ENCODE results near the gene FLACC1.
"Not testable (repeated sequence)": the region's sequence is repeated elsewhere in the genome, so short reads cannot be mapped to it uniquely, and the experiment has no call there.

FLACC1 gene, protein sequence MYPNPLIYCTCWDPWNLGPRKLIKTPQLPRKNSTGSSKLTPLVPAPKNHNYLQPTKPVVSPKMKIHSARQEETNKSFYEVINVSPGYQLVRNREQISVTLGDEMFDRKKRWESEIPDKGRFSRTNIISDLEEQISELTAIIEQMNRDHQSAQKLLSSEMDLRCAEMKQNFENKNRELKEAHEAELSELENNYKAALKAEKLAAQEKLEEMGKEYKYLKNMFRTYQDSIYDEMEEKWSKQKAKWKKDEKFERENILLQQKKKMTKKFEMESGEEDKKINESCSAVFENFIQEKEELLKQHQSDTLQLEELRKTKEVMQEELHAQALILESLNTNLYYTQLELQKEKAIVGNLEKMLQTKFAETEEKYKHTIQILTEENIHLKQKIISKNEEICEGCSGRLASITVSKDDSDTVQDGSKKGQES

DNA sequence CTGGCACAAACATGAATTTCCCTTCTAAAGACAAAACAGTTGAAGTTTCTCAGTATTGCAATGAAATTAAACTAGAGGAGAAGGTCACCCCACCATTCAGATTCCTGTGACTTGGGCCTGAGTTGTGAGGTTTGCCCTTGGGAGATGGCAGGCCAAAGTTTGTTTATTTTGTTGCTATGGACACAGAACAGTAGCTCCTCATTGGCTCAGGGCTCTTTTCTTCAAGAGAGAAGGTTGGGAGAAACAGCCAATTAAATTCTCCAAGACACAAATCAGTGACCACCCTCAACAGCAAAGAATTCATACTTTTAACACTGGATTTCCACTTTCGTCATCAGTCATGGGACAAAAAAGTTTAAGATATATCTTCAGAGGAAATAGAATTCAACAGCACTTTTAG lies at the start of gene FLACC1:
Gene FLACC1, minus strand, starts transcription at position 125 of the 400 bp plus-strand sequence. CDS start 5,941 bp downstream, outside the sequence.
- peak; percentile 87 for DNase-seq (ENCODE audit: low read depth)

DNA sequence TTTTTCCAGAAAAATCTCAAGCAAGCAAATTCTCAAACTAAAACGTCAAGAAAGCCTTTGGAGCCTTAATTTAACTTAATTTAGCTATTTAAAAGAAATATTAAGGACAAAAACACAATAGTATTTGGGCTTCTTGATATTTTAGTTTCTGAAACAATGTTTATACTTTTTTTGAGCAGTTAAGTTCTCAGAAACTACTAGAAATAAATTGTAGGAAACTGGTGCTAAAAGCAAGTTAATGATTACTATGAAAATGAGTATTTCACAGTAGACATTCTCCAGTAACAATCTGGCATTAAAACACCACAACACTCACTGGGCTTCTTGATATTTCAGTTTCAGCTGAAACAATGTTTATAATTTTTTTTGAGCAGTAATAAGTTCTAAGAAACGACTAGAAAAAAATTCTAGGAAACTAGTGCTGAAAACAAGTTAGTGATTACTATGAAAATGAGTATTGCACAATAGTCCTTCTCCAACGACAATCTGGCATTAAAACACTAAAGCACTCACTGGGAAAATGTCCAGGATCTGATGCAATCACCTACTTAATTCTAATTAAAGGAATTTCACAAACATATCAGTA lies 49.0 kb upstream of the FLACC1 start:
- DNase-seq (ENCODE audit: low read depth), result peak; percentile 94

DNA sequence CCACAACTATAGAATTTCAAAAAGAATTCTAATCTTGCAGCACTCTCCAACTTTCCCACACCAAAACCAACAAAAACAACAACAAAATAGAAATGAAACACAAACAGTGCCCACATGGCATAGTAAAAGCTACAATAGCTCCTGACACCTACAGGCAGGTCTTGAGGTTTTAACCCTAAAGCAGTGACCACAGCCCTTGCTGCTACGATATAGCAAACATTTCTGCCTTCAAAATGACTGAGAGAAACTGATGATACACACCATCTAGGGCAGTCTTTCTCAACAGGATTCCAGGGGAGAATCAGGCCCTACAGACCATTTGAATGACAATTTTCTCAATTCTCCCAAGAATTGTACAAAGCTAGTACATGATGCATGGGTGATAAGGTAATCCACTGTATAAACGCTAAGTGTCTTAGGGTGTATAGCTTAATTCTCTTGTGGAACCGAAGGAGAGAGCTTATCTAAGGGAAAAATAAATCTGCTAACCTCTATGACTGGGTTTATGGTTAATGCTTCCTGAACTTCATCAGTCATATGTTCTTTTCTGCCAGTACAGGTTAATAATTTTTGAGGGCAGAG lies 47.6 kb upstream of the FLACC1 start:
- DNase-seq (ENCODE audit: low read depth), result no peak

DNA sequence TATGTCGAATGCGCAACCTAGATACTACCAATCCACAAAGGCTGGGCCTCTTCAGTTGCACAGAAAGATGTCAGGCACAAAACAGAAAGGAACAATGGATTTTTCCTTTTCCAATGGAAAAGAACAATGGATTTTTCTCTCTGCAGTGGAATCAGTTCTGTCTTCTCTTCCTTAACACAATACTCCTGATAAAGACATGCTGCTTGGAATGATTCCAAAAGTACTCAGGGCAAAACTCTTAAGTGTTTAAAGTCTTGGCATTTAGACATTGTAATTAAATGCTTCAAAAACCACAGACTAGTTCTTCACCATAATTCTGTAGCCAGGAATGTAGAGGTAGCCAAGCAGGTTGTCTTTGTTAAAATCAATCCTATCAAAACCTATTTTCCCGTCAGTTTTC lies 46.7 kb upstream of the FLACC1 start:
- no peak for DNase-seq (ENCODE audit: low read depth)

DNA sequence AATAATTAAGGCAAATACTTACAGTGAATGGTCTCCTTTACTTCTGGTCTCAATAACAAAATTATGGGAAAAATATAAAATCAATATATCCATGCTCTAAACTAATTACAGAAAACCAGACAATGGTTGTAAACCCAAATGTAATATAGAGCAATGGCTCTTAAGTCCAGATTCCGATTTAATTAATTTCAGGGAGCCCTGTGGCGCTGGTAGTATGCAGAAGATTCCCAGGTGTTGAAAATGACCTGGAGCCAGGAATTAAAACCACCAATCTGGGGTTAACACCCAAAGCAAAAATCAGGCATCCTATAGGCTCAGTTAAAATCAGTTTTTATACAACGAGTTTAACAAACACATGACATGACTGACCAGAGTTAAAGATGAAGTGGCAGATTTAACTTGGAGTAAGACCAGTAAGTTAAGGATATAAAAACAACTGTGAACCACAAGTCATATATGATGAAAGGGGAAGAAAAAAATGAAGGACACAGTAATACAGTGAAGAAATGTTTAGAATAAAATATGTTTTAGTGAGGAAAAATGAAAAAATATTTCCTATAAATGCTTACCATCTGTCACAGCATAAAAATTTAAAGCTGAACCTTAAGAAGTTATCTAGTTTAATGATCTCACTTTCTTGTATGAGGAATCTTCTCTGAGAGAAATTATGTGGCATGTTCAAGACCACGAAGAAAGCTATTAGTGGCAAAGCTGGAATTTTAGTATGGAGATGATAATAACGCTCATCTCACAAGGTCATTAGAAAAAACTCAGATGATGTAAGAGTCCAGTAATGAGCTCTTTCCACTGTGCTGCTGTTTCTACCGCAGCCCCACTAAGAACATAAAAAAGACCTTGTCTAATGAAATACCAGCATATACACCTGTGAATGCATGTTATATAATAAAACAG lies 45.8 kb upstream of the FLACC1 start:
- no peak for DNase-seq (ENCODE audit: low read depth)

DNA sequence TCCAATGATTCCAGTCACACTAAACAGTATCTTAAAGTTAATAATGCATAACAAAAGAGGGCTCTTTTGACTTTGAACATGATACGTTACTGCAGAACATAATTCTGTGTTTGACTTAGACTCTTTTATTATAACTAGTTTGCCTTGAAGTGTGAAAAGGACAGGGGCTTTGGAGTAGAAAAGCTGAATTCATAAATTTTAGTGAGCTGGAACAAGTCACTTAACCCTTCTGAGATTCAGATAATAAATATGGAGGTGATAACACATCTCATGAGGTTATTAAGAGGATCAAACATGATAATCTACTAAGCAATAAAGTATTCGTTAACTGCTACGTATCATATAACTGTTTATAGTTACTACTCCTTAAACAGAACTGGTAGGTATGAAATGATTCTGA lies 44.7 kb upstream of the FLACC1 start:
- DNase-seq (ENCODE audit: low read depth), result no peak

DNA sequence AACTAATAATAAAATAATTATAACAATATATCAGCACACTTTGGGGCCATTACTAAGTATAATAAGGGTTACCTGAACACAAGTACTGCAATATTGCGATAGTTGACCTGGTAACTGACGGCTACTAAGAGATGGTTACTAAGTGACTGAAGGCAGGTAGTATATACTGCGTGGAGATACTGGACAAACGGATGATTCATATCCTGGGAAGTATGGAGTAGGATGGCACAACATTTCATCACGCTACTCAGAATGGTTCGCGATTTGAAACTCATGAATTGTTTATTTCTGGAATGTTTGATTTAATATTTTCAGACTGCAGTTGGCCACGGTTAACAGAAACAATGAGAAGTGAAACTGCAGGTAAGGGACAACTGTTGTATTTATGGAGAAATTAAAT lies 39.5 kb upstream of the FLACC1 start:
- DNase-seq (ENCODE audit: low read depth), result no peak

DNA sequence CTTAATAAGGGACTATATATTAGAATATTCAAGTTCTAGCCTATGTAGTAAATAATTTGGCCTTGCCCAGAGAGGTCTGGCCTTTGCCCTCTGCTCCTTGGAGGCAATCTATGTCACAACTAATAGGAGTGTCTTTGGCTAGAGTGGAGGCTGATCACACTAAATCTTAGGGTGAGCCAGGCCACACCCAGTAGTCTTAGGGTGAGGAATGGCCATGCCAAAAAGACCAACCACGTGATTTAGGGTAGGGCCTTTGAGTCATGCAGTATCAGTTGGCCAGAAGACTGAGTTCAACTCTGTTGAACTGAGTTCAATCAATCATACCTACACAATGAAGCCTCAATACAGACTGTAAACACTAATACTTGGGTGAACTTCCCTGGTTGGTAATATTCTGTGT lies 26.0 kb upstream of the FLACC1 start:
- no peak for DNase-seq (ENCODE audit: low read depth)

DNA sequence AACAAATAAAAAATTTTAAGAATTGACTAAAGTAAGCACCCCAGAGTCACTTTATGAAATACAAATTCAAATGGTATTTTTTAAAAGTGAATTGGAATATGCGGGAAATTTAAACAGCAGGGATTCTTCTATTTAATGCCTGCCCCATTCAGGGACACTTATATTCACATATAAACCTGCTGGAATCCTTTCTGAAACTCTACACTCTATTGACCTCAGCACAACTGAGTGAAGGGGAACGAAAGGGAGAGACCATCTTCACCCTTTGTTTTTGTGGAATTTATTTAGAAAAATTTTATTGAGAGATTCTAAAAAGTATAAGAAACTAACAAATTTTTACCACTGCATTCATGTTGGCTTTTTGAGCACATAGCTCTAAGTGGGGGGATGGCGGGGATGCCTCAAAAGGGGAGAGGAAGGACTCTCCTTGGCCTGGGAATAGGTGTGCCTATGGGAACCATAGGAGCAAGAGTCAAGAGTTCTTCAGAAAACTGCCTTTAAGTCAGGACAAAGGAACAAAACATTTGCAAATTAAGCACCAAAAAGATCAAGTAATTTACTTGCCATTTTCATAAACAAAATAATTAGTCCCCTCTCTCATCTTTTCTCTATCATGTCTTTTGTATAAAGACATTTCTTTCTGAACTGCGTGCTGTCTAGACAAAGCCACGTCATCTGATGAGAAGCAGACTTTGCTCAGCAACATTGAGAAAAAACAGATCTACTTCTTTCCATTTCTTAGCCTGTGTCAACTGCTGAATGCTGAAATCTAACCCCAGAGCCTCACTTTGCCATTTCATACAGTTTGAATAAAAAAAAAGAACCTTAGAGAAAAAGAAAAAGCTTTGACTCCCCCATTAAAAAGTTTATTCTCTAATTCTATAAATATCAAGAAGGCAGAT lies 21.6 kb upstream of the FLACC1 start:
- peak; percentile 6 for DNase-seq (ENCODE audit: low read depth)

DNA sequence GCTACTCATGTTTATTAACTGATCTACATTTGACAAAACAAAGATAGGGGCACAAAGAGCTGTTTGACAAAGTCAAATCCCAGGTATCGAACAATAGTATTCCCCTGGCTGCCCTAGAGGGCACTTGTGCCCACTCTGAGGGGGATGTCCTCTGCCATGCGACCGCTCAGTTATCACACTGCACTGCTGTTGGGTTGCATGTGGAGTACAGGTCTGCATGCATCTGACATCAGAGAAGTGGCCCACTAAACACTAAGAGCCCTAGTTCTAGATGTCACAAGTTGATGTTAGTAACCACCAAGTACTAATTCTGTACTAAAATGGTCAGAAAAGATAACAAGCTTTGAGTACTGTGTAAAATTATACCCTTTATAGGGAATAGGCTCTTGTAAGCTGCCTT lies 20.1 kb upstream of the FLACC1 start:
- no peak for DNase-seq (ENCODE audit: low read depth)

DNA sequence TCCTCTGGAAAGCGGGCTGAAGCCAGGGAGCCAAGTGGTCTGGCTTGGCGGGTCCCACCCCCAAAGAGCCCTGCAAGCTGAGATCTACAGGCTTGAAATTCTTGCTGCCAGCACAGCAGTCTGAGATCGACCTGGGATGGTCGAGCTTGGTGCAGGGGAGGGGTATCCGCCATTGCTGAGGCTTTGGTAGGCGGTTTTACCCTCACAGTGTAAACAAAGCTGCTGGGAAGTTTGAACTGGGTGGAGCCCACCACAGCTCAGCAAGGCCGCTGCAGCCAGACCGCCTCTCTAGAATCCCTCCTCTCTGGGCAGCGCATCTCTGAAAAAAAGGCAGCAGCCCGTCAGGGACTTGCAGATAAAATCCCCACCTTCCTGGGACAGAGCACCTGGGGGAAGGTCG lies 12.6 kb upstream of the FLACC1 start:
- DNase-seq (ENCODE audit: low read depth), result no peak

DNA sequence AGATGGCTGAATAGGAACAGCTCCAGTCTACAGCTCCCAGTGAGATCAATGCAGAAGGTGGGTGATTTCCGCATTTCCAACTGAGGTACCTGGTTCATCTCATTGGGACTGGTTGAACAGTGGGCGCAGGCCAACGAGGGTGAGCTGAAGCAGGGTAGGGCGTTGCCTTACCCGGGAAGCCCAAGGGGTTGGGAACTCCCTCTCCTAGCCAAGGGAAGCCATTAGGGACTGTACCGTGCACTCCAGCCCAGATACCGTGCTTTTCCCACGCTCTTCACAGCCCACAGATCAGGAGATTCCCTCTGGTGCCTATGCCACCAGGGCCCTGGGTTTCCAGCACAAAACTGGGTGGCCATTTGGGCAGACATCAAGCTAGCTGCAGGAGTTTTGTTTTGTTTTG lies 12.2 kb upstream of the FLACC1 start:
- not testable (repeated sequence) for DNase-seq (ENCODE audit: low read depth)

DNA sequence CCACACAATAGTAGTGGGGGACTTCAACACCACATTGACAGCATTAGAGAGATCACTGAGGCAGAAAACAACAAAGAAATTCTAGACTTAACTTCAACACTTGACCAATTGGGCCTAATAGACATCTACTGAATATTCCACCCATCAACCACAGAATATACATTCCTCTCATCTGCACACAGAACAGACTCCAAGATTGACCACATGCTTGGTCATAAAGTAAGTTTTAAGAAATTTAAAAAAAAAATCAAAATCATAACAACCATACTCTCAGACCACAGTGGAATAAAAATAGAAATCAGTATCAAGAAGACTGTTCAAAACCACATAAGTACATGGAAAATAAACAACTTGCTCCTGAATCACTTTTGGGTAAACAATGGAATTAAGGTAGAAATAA lies 9.0 kb upstream of the FLACC1 start:
- no peak for DNase-seq (ENCODE audit: low read depth)

DNA sequence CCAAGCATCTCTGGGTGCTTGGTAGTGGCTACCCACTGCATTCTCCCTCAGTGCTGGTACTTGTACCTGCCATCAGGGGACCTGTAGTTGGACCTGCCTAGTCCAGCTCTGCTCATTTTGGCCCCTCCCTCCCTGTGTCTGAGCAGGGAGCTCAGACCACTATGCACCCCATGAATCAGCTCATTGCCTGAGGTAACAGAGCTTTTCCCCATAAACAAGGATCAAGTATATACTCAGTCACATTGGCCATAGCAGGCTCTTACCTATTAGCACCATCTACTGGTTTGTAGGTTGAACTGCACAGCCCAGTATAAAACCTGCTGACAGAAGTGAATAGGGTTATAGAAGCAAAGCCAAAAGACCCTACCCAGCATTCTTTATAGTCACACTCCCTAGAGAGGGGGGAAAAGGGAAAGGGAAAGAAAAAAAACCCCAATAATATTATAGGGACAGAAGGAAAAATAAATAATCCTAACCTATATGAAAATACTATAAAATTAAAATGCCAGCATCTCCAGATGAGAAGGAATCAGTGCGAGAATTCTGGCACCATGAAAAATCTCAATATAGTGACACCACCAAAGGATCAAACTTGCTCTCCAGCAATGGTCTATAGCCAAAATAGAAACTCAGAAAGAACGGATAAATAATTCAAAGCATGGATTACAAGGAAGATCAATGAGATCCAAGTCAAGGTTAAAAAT lies 6.9 kb upstream of the FLACC1 start:
- DNase-seq (ENCODE audit: low read depth), result peak; percentile 52

DNA sequence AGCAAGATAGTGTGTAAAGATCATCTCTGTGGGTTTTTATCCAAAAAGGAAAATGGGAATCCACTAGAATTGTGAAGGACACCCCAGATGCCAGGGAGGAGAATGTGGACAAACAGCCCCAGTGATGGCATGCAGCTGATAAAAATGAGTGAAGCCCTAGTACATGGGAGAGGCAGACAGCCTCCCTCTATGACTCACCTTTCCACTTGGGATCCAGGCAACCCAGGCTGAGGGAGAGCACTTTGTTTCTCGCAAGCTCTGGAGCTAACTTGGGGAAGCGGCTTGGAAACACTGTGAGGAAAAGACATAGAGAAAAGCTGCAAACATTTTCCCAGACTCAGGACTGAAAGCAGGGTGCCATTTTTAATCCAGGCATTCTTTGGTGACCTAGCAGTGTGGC lies 5.3 kb upstream of the FLACC1 start:
- no peak for DNase-seq (ENCODE audit: low read depth)

DNA sequence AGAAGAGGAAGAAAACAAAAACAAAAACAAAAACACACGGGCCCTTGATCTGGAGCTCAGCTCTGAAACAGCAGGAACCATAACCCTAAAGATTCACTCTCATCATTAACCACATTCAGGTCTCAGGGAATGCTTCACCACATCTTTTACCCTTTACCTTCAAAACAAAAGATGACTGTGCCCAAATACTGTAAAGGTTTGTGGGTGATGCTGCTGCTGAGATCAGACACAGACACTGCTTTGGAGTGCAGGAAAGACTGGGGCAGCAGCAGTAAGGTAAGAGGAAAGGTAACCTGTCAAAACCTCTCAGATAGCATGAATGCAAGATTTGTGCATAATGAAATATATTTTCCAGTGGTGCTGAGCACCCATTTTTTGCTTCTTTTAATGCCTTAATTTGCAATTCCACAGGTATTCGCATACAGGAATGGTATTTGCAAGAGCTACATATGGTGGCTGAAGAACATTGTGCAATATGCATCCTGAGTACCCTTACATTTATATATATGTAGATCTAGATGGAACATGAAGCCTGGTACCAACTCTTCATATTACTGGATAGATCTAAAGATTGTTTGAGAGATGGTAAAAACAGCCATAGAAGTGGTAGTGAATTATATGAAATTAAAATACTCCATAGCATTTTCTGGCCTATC lies 4.1 kb upstream of the FLACC1 start:
- no peak for DNase-seq (ENCODE audit: low read depth)

DNA sequence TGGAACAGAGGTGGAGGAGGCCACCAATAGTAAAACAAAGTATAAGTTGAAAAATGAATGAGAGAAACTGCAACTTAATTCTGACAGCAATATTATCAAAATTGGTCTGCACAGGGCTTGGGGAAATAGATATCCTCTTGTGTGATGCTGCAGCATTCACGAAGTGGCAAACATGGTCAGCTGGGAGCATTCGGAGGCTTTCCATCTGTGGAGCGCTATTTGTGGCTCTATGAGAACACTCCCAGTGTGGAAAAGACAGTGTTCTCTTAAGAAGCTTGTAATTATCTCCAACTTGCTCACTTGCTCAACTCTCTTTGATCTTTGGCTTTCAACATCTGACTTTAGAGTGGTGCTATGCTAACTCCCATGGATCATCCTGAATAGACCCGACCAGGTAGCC lies 3.1 kb upstream of the FLACC1 start:
- no peak for DNase-seq (ENCODE audit: low read depth)

DNA sequence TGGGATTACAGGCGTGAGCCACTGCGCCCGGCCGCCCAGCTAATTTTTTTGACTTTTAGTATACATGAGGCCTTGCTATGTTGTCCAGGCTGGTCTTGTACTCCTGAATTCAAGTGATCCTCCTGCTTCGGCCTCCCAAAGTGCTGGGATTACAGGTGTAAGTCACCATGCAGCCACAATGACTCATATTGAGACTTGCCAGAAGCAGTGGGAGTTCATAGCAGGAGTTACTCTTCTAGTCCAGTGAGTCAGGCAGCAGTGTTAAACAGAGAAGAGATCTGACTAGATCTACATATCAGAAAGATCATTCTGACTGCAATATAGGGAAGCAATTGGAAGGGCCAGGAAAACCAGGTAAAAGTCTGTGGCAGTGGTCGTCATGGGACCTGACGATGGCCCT lies 1.5 kb upstream of the FLACC1 start:
- peak; percentile 58 for DNase-seq (ENCODE audit: low read depth)

DNA sequence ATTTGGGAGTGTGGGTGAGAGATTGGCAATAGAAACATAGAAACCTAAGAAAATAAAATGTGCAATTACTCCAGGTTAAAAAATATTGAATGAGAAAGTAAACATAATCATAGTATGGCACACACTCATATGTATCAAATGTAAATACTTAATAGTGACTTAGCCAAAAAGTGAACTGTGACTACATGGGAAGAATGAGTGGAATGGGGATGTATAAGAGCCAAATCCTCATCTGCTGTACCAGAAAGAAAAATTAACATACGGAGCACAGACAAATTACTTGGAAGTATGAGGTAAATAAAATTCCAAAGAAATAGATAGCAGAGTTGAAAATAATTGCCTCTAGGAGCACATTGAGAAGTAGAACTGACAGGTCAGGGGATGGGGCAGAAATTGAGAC lies 4.0 kb downstream of the FLACC1 start:
- peak; percentile 60 for DNase-seq (ENCODE audit: low read depth)

DNA sequence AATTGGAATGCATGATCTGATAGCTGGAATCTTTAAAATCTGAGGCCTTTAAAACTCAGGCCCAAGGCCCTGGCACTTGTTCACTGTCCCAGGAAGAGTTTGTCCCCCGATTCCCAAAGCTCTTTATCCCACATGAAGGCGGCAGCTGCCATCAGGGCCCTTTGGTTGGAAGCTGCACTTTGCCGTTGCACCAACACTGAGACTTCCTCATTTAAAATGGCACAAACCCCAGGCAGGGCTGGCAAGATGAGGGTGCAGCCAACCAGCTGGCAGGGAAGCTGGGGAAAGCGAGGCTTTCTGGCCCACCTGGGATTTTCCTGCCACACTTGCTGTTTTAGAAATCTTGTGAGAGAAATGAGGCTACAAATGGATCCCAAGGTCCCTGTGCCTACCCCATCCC lies 6.3 kb downstream of the FLACC1 start:
- no peak for DNase-seq (ENCODE audit: low read depth)

Data from fibroblast of gingiva (primary cell).